Measurements from ENCODE around the gene KIAA0408. TPM values are rescaled to one million over a fixed set of nuclear protein-coding genes. Genes with fewer than 3 reads are reported as not detected.

KIAA0408 gene
- total RNA-seq, 1 donor from 2014 or later: 116 TPM

Small RNA genes within 50 kb of the gene (small RNA-seq; reads per million reads assigned to genes)
- gene KIAA0408: not detected

Other genes starting within 250 kb of the KIAA0408 start
- 115 TPM for gene RNF146, start 192.5 kb downstream of the KIAA0408 start, total RNA-seq
- 53.8 TPM for gene ECHDC1, start 115.8 kb downstream of the KIAA0408 start, total RNA-seq
- 1.4 TPM for gene C6orf58, start 117.8 kb upstream of the KIAA0408 start, total RNA-seq

All from occipital lobe (tissue), 2 donors.